ENCODE data around the gene GNA15.

GRCh38 chr19:3146677-3147100, 10.9 kb downstream of the GNA15 start:
- TF ChIP-seq, protein P1, sequence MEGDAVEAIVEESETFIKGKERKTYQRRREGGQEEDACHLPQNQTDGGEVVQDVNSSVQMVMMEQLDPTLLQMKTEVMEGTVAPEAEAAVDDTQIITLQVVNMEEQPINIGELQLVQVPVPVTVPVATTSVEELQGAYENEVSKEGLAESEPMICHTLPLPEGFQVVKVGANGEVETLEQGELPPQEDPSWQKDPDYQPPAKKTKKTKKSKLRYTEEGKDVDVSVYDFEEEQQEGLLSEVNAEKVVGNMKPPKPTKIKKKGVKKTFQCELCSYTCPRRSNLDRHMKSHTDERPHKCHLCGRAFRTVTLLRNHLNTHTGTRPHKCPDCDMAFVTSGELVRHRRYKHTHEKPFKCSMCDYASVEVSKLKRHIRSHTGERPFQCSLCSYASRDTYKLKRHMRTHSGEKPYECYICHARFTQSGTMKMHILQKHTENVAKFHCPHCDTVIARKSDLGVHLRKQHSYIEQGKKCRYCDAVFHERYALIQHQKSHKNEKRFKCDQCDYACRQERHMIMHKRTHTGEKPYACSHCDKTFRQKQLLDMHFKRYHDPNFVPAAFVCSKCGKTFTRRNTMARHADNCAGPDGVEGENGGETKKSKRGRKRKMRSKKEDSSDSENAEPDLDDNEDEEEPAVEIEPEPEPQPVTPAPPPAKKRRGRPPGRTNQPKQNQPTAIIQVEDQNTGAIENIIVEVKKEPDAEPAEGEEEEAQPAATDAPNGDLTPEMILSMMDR (IDR thresholded peaks at IDR 0.05) = peak in 3 of 4 experiments; percentile 29 to 61 (median 36)
- TF ChIP-seq POLR2A (IDR thresholded peaks at IDR 0.05) (no peak), POLR2AphosphoS5 (IDR thresholded peaks at IDR 0.05) (no peak)
